Upper lobe of left lung (tissue), 6 donors: ENCODE data around the gene COL9A3. TPM values are rescaled to one million over a fixed set of nuclear protein-coding genes. Genes with fewer than 3 reads are reported as not detected.

ENCODE experiments used
- ATAC-seq, 2 donors: fragments of 200-7000 bp; cut with Tn5 transposase; one replicate each; pipeline ENCODE4 v1.9.1; 2022; ENCODE audit warnings: mild to moderate bottlenecking in 2 of 2, moderate library complexity in 2 of 2; ENCODE audit not compliant: low FRiP score in 2 of 2
- DNase-seq, 2 donors: peaks; one replicate each; pipeline ENCODE4 v3.0.0-alpha.2; 2019 to 2020
- H3K27ac ChIP-seq, 4 donors: fragments of 200-600 bp; sonication (generic); one replicate each; pipeline ENCODE4 v1.5.1; 2016 to 2019
- H3K27me3 ChIP-seq, 4 donors: fragments of 200-600 bp; sonication (generic); one replicate each; pipeline ENCODE4 v1.5.1; 2017 to 2019
- H3K36me3 ChIP-seq, 4 donors: fragments of 200-600 bp; sonication (generic); one replicate each; pipeline ENCODE4 v1.5.1; 2016 to 2019
- H3K4me1 ChIP-seq, 4 donors: fragments of 200-600 bp; sonication (generic); one replicate each; pipeline ENCODE4 v1.5.1; 2018 to 2019
- H3K4me3 ChIP-seq, 4 donors: fragments of 200-600 bp; sonication (generic); one replicate each; pipeline ENCODE4 v1.5.1; 2017 to 2019; ENCODE audit warnings: mild to moderate bottlenecking in 2 of 4, moderate library complexity in 1 of 4
- H3K9me3 ChIP-seq, 4 donors: fragments of 200-600 bp; sonication (generic); one replicate each; pipeline ENCODE4 v1.5.1; 2018 to 2019
- EP300 ChIP-seq, 4 donors: sonication (generic); formaldehyde crosslinking; IDR thresholded peaks; one replicate each; pipeline ENCODE4 v1.5.1; 2017; ENCODE audit warnings: antibody characterized with exemption in 4 of 4, control low read depth in 2 of 4
- POLR2A ChIP-seq, 4 donors: fragments of 450-650 bp; IDR thresholded peaks; one replicate each; pipeline ENCODE4 v1.5.1; 2016 to 2017; ENCODE audit warnings: antibody characterized with exemption in 4 of 4, mild to moderate bottlenecking in 2 of 4
- POLR2AphosphoS5 ChIP-seq, 2 donors: sonication (generic); formaldehyde crosslinking; IDR thresholded peaks; one replicate each; pipeline ENCODE4 v1.5.1; 2017; ENCODE audit warnings: antibody characterized with exemption in 2 of 2
- WGBS, 2 donors: methylation state at CpG; one replicate each; pipeline ENCODE4 v1.1.5; 2017 to 2018; 5-methylcytosine and 5-hydroxymethylcytosine counted together
- total RNA-seq, 6 donors: library from RNA; depleted of rRNA in 4 of 6; stranded (reverse); fragments of >200 nt in 4 of 6; gene quantifications; one replicate each; pipeline versions ENCODE4 v1.1.0 to v1.2.1, GENCODE V29; 2016 to 2021
- TF ChIP-seq, protein P1 (sequence below), 6 experiments: fragments of 450-650 bp in 4 of 6; fragments of 200-600 bp in 2 of 6; sonication (generic) in 2 of 6; IDR thresholded peaks; one replicate each; pipeline ENCODE4 v1.5.1; 2016 to 2019; ENCODE audit warnings: antibody characterized with exemption in 6 of 6
- donor health status: DM: no; HTN: no; CAD: no; lungs with moderate emphysema.
- donor health status: DM: no; HTN: yes; CAD: no; lungs with severe emphysema.

The COL9A3 gene
- total RNA-seq, 6 donors from 2014 or later, result 0.57 to 8.4 (median 2.1) TPM; not detected in 1

DNA sequence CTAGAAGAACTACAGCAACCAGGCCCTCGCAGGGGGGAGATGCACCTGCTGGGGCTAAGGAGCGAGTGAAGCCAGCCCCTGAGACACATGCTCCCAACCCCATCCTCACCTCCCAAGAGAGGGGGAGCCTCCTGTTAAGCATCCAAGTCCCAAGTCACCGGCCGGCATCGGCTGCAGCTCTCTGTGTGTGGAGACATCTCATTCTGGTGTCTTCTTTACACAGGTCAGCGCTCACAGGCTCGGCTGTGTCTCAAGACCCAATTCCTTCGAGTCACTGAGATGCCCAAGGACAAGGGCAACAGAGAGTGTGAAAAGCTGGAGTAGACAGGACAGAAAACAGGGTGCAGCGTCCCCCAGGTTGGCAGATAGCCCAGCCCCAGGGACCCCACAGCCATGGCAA lies 41.6 kb upstream of the COL9A3 start:
- no peak overlapping the region for H3K4me3 ChIP-seq
- no peaks in the 10 kb centered on the region for H3K27me3 ChIP-seq
- peaks cover 5 to 15% (median 9%) of the 10 kb centered on the region in 4 donors for H3K4me1 ChIP-seq
- 87 to 94% methylated on average over 7 to 9 of the region's 9 CpGs for WGBS, 2 donors
- ATAC-seq (no peak), DNase-seq (no peak)
- H3K36me3 ChIP-seq, result no peaks in the 10 kb centered on the region
- no peaks in the 10 kb centered on the region for H3K9me3 ChIP-seq
- no peak overlapping the region for H3K27ac ChIP-seq
- TF ChIP-seq POLR2AphosphoS5 (IDR thresholded peaks at IDR 0.05) (no peak), EP300 (IDR thresholded peaks at IDR 0.05) (no peak), POLR2A (IDR thresholded peaks at IDR 0.05) (no peak)
- TF ChIP-seq, protein P1, sequence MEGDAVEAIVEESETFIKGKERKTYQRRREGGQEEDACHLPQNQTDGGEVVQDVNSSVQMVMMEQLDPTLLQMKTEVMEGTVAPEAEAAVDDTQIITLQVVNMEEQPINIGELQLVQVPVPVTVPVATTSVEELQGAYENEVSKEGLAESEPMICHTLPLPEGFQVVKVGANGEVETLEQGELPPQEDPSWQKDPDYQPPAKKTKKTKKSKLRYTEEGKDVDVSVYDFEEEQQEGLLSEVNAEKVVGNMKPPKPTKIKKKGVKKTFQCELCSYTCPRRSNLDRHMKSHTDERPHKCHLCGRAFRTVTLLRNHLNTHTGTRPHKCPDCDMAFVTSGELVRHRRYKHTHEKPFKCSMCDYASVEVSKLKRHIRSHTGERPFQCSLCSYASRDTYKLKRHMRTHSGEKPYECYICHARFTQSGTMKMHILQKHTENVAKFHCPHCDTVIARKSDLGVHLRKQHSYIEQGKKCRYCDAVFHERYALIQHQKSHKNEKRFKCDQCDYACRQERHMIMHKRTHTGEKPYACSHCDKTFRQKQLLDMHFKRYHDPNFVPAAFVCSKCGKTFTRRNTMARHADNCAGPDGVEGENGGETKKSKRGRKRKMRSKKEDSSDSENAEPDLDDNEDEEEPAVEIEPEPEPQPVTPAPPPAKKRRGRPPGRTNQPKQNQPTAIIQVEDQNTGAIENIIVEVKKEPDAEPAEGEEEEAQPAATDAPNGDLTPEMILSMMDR (IDR thresholded peaks at IDR 0.05), result no peak

DNA sequence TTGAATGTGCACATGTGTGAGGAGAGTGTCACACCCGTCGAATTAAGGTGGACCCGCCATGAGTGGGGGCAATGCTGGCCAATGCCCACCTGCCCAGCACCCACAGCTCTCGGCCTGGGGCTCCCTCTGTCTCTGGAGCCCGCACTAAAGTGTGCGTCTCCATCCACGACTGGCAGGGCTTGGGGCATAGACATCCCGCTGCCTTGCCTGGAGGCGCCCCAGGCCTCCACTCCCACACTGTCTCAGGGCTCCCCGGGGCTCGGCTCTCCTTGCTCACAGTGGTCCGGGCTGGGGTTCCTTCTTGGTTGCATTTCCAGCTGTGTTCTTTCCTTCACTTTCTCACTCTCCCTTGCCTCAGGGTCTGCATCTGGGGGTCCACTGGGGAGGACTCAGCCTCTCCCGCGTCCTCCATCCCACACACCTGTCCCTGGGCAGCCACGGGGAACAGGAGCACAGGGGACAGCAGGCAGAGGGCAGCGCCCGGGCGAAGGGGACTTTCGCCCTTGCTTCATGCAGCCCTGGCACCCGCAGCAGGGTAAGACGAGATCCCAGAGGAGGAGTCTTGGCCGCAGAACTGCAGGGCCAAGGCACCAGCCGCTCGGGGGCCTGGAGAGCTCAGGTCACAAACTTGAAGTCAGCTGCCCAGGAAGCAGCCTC lies 40.7 kb upstream of the COL9A3 start:
- DNase-seq (peak in 1 of 2 donors; percentile 48), ATAC-seq (no peak)

DNA sequence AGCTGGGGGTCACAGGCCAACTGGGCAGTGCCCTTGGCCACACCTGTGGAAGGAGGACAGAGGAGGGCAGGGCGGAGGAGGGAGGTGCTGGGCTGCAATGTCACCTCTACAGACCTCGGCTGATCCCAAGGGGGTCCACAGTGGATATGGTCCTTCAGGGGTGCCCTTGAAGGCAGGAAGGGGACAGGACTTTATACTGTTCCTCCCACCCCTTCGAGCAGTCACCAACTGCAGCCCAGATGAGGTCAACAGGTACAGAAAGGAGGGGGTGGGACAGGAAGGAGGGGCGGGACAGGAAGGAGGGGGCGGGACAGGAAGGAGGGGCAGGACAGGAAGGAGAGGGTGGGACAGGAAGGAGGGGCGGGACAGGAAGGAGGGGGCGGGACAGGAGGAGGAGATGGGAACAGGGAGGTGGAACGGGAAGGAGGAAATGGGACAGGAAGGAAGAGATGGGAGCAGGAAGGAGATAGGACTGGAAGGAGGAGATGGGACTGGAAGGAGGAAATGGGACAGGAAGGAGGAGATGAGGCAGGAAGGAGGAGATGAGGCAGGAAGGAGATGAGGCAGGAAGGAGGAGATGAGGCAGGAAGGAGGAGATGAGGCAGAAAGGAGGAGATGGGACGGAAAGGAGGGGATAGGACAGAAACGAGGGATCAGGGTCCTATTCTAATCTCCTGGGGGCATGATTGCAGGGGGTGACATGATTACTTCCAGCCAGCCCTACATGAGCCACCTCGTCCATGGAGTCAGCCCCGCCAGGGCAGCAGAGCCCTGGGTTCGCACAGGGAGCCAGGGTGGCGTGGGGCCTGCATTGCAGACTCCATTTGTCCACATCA lies 39.9 kb upstream of the COL9A3 start:
- no peak for ATAC-seq
- TF ChIP-seq POLR2AphosphoS5 (IDR thresholded peaks at IDR 0.05), result no peak
- TF ChIP-seq, protein P1 (IDR thresholded peaks at IDR 0.05), result no peak
- TF ChIP-seq EP300 (IDR thresholded peaks at IDR 0.05), result no peak
- peak in 1 of 4 donors; percentile 21 for TF ChIP-seq POLR2A (IDR thresholded peaks at IDR 0.05)
- Histone ChIP-seq H3K4me1 (peaks cover 5 to 15% (median 9%) of the 10 kb centered on the region in 4 donors), H3K36me3 (no peaks in the 10 kb centered on the region), H3K4me3 (no peak overlapping the region), H3K27me3 (no peaks in the 10 kb centered on the region), H3K9me3 (no peaks in the 10 kb centered on the region), H3K27ac (peak overlapping the region in 3 of 4 donors; percentile 79 to 81 (median 80))
- DNase-seq, result no peak
- 55 to 60% methylated on average over 11 to 12 of the region's 14 CpGs for WGBS, 2 donors

More for the DNA sequence above, 40.7 kb upstream of the COL9A3 start:
- Histone ChIP-seq H3K4me1 (peaks cover 5 to 15% (median 9%) of the 10 kb centered on the region in 4 donors), H3K27me3 (no peaks in the 10 kb centered on the region), H3K9me3 (no peaks in the 10 kb centered on the region), H3K4me3 (no peak overlapping the region), H3K27ac (peak overlapping the region in 3 of 4 donors; percentile 79 to 81 (median 80)), H3K36me3 (no peaks in the 10 kb centered on the region)
- 89 to 94% methylated on average over 19 to 23 of the region's 24 CpGs for whole genome bisulfite sequencing, 2 donors
- TF ChIP-seq, protein P1 (IDR thresholded peaks at IDR 0.05), result no peak
- TF ChIP-seq POLR2AphosphoS5 (IDR thresholded peaks at IDR 0.05) (no peak), EP300 (IDR thresholded peaks at IDR 0.05) (no peak), POLR2A (IDR thresholded peaks at IDR 0.05) (no peak)

DNA sequence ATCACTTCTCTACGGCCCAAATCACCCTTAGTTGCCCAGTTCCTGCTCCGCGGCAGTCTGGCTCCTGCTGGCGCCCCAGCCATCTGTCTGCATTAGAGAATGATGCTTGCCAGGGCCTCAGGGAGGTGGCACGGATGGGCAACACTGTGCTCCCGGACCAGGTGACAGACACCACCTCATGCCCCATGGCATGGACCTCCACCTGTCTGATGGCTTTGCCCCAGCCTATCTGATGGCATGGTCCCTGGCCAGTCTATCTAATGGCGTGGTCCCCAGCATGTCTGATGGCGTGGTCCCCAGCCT lies 39.4 kb upstream of the COL9A3 start:
- WGBS, 2 donors, result 58 to 90% methylated on average over 2 to 8 of the region's 8 CpGs
- no peaks in the 10 kb centered on the region for H3K27me3 ChIP-seq
- peak overlapping the region in 2 of 4 donors; percentile 80 to 81 for H3K27ac ChIP-seq
- no peaks in the 10 kb centered on the region for H3K36me3 ChIP-seq
- no peak for ATAC-seq
- H3K4me1 ChIP-seq, result peaks cover 5 to 15% (median 9%) of the 10 kb centered on the region in 4 donors
- TF ChIP-seq POLR2A (IDR thresholded peaks at IDR 0.05) (no peak), POLR2AphosphoS5 (IDR thresholded peaks at IDR 0.05) (no peak), EP300 (IDR thresholded peaks at IDR 0.05) (no peak)
- TF ChIP-seq, protein P1 (IDR thresholded peaks at IDR 0.05), result no peak
- no peak overlapping the region for H3K4me3 ChIP-seq
- peak in 1 of 2 donors; percentile 65 for DNase-seq
- no peaks in the 10 kb centered on the region for H3K9me3 ChIP-seq
